ENCODE data around the gene LMX1A. TPM values are rescaled to one million over a fixed set of nuclear protein-coding genes. Genes with fewer than 3 reads are reported as not detected.

The LMX1A gene
- total and polyA plus RNA-seq, 9 of the 15 experiments (the other 6 are each of a cell fraction or from before 2014, with no cell fraction given) = not detected

GRCh38 chr1:165161130-165161529 is 195.4 kb downstream of the LMX1A start:
- intact Hi-C loops (cut with micrococcal nuclease) (no loop called here), in situ Hi-C loops (cut with MboI) (no loop called here)
- Histone ChIP-seq H3K36me3 (ENCODE audit: control insufficient read depth, insufficient read depth, low read length) (no peaks in the 10 kb centered on the region), H3K9me1 (ENCODE audit: control insufficient read depth, insufficient read depth, low read length) (no peaks in the 10 kb centered on the region), H4K20me1 (replicated peaks; ENCODE audit: control insufficient read depth, insufficient read depth, low read length) (no peaks in the 10 kb centered on the region; the same call in 1 of the 2 replicates), H3K4me3 (no peak overlapping the region), H3K4me2 (ENCODE audit: insufficient read depth, low read length) (no peak overlapping the region), H3K27me3 (ENCODE audit: control insufficient read depth in 2 of 2, insufficient read depth in 2 of 2, low read length in 2 of 2) (peaks cover 0 to 5% of the 10 kb centered on the region in 2 experiments; a peak in 1 of 5 replicates), H3K79me2 (ENCODE audit: control insufficient read depth, insufficient read depth, low read length) (no peaks in the 10 kb centered on the region), H3K27ac (ENCODE audit: extremely low read depth, low read depth, low read length) (no peak overlapping the region), H3K9ac (ENCODE audit: insufficient read depth in 1 of 2, low read depth in 2 of 2, low read length in 2 of 2) (no peak overlapping the region), H2AFZ (ENCODE audit: low read depth, low read length) (no peak overlapping the region), H3K9me3 (replicated peaks; ENCODE audit: control insufficient read depth, insufficient read depth, low read depth, low read length) (no peaks in the 10 kb centered on the region), H3K4me1 (replicated peaks in 1 of 2; ENCODE audit: control insufficient read depth in 2 of 2, insufficient read depth in 2 of 2, low read length in 2 of 2) (no peaks in the 10 kb centered on the region)
- ChIA-PET POLR2A (no interaction called here), CTCF (ENCODE audit: low intra/inter-chr PET ratio) (no interaction called here)
- BruUV-seq (replicated peaks) = no TSS peak
- no peak for DNase-seq (ENCODE audit: extremely low read depth in 1 of 4, low spot score in 3 of 4)
- no peak for FAIRE-seq
- no peak for ATAC-seq
- WGBS (ENCODE audit: insufficient coverage, low coverage, missing lambda C conversion rate) = 0% methylated on average over 4 of the region's 4 CpGs
- no peak for TF ChIP-seq CGGBP1 (CRISPR knock-in tag; IDR thresholded peaks at IDR 0.05)
- TF ChIP-seq ZBTB12 (CRISPR knock-in tag; IDR thresholded peaks at IDR 0.05) = no peak
- no peak for TF ChIP-seq ZNF507 (tag; conservative IDR thresholded peaks at IDR 0.05)
- TF ChIP-seq NFRKB (IDR thresholded peaks at IDR 0.05; ENCODE audit: low read depth) = no peak
- no peak for TF ChIP-seq MEF2A (IDR thresholded peaks at IDR 0.05; ENCODE audit: control insufficient read depth, low read depth, low read length)
- no peak for TF ChIP-seq MBD1 (CRISPR knock-in tag; IDR thresholded peaks at IDR 0.05)
- no peak for TF ChIP-seq U2AF2 (optimal IDR thresholded peaks at IDR 0.05; ENCODE audit: low read depth, low read length)
- no peak for TF ChIP-seq ZNF174 (CRISPR knock-in tag; IDR thresholded peaks at IDR 0.05)
- no peak for TF ChIP-seq MXI1 (IDR thresholded peaks at IDR 0.05; ENCODE audit: low read depth, low read length)
- no peak for TF ChIP-seq GABPA (tag; conservative IDR thresholded peaks at IDR 0.05; ENCODE audit: low read depth)
- TF ChIP-seq ZNF3 (CRISPR knock-in tag; IDR thresholded peaks at IDR 0.05) = no peak
- TF ChIP-seq NELFE (IDR thresholded peaks at IDR 0.05; ENCODE audit: insufficient read depth, insufficient read length) = no peak
- TF ChIP-seq E2F5 (CRISPR knock-in tag; IDR thresholded peaks at IDR 0.05) = no peak
